IMR-90 (cell line): ENCODE results near the gene GADL1.

Source experiments
- BHLHE40 ChIP-seq: fragments of 150-350 bp; IDR thresholded peaks from 2 replicates; pipeline ENCODE4 v1.6.1; 2016; ENCODE audit warnings: mild to moderate bottlenecking, low read depth, low read length
- CTCF ChIP-seq: conservative IDR thresholded peaks from 2 replicates; pipeline ENCODE4 v1.5.1; 2012; ENCODE audit warnings: mild to moderate bottlenecking, low read depth, low read length, improper control_type of control experiment
- MXI1 ChIP-seq: IDR thresholded peaks from 2 replicates; pipeline ENCODE4 v1.6.1; 2012; ENCODE audit warnings: low read depth, mild to moderate bottlenecking, low read length, moderate library complexity, borderline replicate concordance
- POLR2A ChIP-seq: IDR thresholded peaks from 2 replicates; pipeline ENCODE4 v1.6.1; 2012; ENCODE audit warnings: mild to moderate bottlenecking, low read depth, low read length
- USF2 ChIP-seq: fragments of 150-350 bp; IDR thresholded peaks from 2 replicates; pipeline ENCODE4 v1.6.1; 2017; ENCODE audit warnings: mild to moderate bottlenecking, antibody characterized with exemption, low read length, low read depth

- TF ChIP-seq CTCF (no peak), BHLHE40 (no peak), POLR2A (no peak), MXI1 (no peak), USF2 (no peak)
These were observed 156.5 kb downstream of the GADL1 start for GRCh38 chr3:30737743-30738499.
